ENCODE data around the gene BCKDHB.

- TF ChIP-seq EP300 (IDR thresholded peaks at IDR 0.05), result no peak
- TF ChIP-seq CTCF (IDR thresholded peaks at IDR 0.05), result no peak
- no peak for TF ChIP-seq MYC (IDR thresholded peaks at IDR 0.05; ENCODE audit: borderline replicate concordance, low read length)
- no peak for TF ChIP-seq CEBPB (IDR thresholded peaks at IDR 0.05)
- TF ChIP-seq PBX3 (IDR thresholded peaks at IDR 0.05), result no peak
- no peak for TF ChIP-seq POLR2A (IDR thresholded peaks at IDR 0.05; ENCODE audit: low read length)
- TF ChIP-seq RAD21 (conservative IDR thresholded peaks at IDR 0.05 in 1 of 2, IDR thresholded peaks at IDR 0.05 in 1 of 2), result no peak
- no peak for TF ChIP-seq ZFP36 (IDR thresholded peaks at IDR 0.05; ENCODE audit: borderline replicate concordance, partially characterized antibody)
Measured at GRCh38 chr6:80077067-80077466, 29.4 kb upstream of the BCKDHB start.

Measured in A549 (cell line).